GM12872 (cell line): Measurements from ENCODE around the gene TBC1D8.

ENCODE experiments used
- TF ChIP-seq, protein P1 (sequence below): IDR thresholded peaks from 3 replicates; pipeline ENCODE4 v1.5.1; 2011; ENCODE audit warnings: low read depth, mild to moderate bottlenecking, low read length, moderate library complexity; ENCODE audit not compliant: insufficient read depth

TBC1D8 gene

DNA sequence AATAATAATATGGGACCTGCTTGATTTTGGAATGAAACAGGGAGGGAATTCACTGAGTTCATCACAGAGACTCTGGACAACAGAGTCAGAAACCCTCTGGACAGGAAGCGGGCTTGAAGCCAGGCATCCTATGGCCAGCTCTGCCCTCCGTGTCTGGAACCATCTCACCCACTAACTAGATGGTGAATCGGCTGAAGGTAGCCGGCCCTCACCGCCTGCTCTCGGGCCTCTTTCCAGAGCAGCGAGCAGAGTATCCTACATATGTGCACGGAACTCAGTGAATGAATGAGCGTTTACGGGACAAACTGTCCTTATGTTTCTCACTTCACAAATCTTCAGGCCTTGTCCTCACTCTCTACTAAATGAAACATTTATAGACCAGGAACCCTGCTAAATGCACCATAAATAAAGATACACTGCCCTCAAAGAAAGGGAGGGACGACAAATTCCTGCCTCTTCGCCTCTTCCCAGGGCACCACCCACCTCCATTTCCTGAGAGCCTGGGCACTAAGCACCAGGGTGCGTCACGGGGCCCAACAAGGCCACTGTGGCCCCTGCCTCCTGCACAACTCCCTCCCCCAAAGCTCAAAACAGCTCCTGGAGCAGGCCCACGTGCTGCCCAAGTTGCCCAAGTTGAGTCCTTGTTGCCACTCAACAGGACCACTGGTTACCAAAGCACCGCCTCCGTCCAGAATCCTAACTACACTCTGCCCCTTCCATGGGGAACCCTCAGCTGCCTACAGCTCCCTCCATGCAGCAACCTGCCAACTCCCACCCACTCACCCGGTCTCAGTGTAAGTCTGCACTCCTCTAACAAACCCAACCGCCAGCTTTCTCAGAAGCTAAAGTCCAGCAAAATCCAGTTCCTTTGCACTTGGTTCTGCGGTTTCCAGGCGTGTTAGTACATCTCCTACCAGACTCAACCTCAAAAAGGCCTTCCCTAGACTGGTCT lies 1.7 kb downstream of the TBC1D8 start:
- TF ChIP-seq, protein P1, sequence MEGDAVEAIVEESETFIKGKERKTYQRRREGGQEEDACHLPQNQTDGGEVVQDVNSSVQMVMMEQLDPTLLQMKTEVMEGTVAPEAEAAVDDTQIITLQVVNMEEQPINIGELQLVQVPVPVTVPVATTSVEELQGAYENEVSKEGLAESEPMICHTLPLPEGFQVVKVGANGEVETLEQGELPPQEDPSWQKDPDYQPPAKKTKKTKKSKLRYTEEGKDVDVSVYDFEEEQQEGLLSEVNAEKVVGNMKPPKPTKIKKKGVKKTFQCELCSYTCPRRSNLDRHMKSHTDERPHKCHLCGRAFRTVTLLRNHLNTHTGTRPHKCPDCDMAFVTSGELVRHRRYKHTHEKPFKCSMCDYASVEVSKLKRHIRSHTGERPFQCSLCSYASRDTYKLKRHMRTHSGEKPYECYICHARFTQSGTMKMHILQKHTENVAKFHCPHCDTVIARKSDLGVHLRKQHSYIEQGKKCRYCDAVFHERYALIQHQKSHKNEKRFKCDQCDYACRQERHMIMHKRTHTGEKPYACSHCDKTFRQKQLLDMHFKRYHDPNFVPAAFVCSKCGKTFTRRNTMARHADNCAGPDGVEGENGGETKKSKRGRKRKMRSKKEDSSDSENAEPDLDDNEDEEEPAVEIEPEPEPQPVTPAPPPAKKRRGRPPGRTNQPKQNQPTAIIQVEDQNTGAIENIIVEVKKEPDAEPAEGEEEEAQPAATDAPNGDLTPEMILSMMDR: no peak

DNA sequence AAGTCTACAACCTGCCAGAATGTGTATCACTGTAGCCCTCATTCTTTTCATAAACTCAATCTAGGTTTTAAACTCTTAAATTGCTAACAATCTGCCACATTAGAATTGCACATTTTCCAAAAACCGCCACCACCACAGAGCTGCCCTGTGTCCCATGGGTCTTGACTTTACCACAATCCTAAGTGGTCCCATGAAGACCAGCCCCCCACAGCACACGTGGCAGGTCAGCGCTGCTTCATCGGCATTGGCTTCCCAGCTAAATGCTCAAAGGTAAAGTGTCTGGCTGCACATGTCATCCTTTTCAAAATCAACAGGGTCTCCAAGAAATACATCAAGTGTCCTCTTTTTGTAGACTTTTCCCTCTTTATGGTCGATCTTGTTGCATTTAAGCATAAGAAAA lies 2.4 kb downstream of the TBC1D8 start:
- TF ChIP-seq, protein P1: no peak

DNA sequence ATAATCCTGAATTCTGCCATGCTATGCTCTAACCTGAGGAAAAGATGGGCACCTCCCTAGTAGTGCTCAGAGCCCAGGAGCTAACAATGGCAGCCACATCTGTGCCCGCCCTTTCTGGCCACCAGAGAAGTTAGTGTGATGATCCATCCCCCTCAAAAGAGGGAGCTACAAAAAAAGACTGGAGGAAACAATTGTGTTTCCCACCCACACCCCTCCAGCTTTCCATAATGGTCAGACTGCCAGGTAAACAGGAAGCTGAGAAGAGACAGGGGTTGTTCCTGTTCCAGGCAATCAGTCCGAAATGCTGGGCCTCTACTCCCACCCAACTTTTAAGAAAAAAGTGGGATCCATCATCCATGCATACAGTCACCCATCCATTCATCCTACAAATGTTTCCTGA lies 3.2 kb downstream of the TBC1D8 start:
- TF ChIP-seq, protein P1: no peak

DNA sequence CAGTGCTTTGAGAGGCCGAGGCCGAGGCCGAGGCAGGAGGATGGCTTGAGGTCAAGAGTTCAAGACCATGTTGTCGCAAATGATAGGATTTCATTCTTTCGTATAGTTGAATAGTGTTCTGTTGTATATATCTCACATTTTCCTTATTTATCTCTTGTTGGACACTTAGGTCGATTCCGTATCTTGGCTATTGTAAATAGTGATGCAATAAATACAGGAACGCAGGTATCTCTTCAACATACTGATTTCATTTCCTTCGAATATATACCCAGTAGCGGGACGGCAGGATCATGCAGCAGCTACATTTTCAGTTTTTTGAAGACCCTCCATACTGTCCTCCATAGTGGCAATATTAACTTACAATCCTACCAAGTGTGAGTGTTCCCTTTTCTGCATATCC lies 4.1 kb downstream of the TBC1D8 start:
- TF ChIP-seq, protein P1: no peak

DNA sequence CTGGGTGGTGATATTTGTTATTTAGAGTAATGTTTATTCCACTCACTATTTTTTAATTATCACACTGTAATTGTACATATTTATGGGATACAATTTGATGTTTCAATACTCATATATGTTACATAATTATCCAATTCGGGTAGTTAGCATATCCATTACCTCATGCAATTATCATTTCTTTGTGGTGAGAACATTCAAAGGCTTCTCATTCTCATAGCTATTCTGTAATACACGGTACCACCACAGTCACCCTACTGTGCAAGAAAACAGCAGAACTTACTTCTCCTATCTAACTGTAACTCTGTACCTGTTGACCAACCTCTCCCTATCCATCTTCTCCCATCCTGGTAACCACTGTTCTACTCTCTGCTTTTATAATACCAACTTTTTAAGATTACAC lies 4.6 kb downstream of the TBC1D8 start:
- TF ChIP-seq, protein P1: no peak

DNA sequence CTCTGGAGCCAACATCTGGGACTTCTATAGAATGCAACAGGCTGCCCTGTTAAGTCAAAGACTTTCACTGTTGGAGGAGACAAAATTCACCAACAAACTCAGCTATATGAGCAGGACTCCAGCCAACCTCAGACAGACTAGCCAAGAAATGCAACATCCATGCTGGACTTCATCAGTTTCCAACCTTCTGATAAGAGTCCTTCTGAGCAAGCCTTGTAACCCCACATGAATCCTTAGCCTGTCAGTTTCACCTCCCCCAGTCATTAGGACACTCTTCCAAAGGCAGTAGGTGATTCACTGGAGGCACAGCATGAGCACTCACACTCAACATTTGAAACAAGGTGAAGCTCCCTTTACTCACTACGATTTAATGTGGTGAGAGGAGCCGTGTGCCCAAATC lies 5.8 kb downstream of the TBC1D8 start:
- TF ChIP-seq, protein P1: no peak

DNA sequence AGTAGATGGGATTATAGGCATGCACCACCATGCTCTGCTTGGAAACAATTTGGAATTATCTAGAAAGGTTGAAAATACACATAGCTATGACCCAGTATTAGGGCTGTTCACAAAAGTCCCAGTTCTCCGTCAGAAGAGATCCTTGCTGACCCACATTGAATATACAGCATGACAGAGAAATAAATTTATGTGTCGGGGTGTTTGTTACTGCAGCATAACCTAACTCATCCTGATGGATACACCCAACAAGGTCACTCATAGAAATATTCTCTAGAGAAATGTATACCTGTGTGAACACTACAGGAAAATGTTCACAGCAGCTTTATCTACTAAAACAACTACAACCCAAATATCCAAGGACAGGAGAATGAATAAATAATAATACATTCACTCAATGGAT lies 9.0 kb downstream of the TBC1D8 start:
- TF ChIP-seq, protein P1: no peak
